ENCODE results near the gene OOSP1.
A peak's percentile ranks its signal among the peaks of the same experiment; 100 is the strongest.
"Not testable (repeated sequence)": the region's sequence is repeated elsewhere in the genome, so short reads cannot be mapped to it uniquely, and the experiment has no call there.

OOSP1 gene

GRCh38 chr11:59900366-59901126, 37.7 kb upstream of the OOSP1 start:
- TF ChIP-seq, protein P1, sequence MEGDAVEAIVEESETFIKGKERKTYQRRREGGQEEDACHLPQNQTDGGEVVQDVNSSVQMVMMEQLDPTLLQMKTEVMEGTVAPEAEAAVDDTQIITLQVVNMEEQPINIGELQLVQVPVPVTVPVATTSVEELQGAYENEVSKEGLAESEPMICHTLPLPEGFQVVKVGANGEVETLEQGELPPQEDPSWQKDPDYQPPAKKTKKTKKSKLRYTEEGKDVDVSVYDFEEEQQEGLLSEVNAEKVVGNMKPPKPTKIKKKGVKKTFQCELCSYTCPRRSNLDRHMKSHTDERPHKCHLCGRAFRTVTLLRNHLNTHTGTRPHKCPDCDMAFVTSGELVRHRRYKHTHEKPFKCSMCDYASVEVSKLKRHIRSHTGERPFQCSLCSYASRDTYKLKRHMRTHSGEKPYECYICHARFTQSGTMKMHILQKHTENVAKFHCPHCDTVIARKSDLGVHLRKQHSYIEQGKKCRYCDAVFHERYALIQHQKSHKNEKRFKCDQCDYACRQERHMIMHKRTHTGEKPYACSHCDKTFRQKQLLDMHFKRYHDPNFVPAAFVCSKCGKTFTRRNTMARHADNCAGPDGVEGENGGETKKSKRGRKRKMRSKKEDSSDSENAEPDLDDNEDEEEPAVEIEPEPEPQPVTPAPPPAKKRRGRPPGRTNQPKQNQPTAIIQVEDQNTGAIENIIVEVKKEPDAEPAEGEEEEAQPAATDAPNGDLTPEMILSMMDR (IDR thresholded peaks at IDR 0.05; ENCODE audit: low read depth, low read length, missing control alignments) = no peak
- no peak overlapping the region for H3K4me3 ChIP-seq (ENCODE audit: low read depth, low read length)
- DNase-seq (ENCODE audit: low read depth) = no peak

GRCh38 chr11:59901306-59901705, 36.9 kb upstream of the OOSP1 start:
- H3K4me3 ChIP-seq (ENCODE audit: low read depth, low read length) = no peak overlapping the region
- TF ChIP-seq, protein P1 (IDR thresholded peaks at IDR 0.05; ENCODE audit: low read depth, low read length, missing control alignments) = no peak
- DNase-seq (ENCODE audit: low read depth) = no peak

DNA sequence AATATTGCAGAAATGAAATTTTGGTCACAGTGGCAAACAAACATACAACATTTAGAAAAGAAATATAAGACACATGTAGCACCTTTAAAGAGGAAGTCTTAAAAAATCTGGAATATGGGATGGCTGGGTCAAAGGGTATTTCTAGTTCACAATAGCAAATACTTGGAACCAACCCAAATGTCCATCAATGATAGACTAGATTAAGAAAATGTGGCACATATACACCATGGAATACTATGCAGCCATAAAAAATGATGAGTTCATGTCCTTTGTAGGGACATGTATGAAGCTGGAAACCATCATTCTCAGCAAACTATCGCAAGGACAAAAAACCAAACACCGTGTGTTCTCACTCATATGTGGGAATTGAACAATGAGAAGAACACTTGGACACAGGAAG, 34.7 kb upstream of the OOSP1 start:
- not testable (repeated sequence) for H3K4me3 ChIP-seq (ENCODE audit: low read depth, low read length); DNase-seq (ENCODE audit: low read depth)

GRCh38 chr11:59918480-59918879, 19.8 kb upstream of the OOSP1 start:
- no peak overlapping the region for H3K4me3 ChIP-seq (ENCODE audit: low read depth, low read length)
- TF ChIP-seq, protein P1 (IDR thresholded peaks at IDR 0.05; ENCODE audit: low read depth, low read length, missing control alignments) = no peak
- DNase-seq (ENCODE audit: low read depth) = no peak

DNA sequence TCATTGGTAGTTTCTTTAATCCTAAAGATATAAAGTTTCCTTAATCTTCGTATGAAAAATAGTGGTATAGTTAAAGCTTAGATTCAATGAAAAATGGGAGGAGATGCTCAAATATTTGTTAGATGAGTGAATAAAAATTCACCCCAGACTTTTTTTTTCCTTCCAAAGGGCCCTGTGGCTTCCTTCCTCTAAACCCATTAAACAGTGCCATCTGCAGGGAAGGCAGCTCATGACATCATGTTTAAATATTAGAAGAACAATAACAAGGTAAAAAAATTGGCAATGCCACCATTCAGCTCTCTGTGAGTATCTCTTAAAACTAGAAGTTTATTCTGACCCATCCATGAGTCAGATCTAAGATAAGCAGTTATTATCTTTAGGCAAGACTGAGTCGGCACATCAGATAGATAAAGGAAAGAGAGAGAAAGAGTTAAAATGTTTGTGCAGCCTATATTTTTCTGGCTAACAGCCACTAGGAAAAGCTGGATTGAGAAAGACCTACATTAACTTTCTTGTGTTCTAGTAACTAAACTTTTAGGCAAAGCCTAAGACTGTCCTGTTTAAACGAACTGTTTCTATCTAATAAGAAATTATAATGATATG, 19.1 kb upstream of the OOSP1 start:
- no peak for DNase-seq (ENCODE audit: low read depth)
- TF ChIP-seq, protein P1 (IDR thresholded peaks at IDR 0.05; ENCODE audit: low read depth, low read length, missing control alignments) = peak; percentile 41
- H3K4me3 ChIP-seq (ENCODE audit: low read depth, low read length) = no peak overlapping the region

GRCh38 chr11:59923813-59924212, 14.4 kb upstream of the OOSP1 start:
- TF ChIP-seq, protein P1 (IDR thresholded peaks at IDR 0.05; ENCODE audit: low read depth, low read length, missing control alignments) = no peak
- no peak overlapping the region for H3K4me3 ChIP-seq (ENCODE audit: low read depth, low read length)
- DNase-seq (ENCODE audit: low read depth) = no peak

DNA sequence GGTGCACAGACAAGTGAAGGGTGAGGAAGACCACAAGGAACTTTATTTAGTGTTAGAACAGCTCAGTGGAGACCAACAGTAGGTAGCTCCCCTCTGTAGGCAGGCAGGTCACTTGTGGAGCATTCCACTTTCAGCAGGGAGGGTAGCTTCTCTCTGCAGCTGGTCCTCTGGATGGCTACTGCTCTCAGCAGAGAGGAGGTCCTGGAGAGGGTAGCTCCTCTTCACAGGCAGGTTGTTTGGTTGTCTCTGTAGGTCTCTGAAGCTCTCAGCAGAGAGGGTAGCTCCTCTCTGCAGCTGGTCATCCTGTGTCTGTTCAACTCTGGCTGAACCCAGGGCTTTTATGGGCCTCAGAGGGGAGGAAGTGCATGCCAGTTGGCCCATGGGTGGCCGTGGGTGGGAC, 6.5 kb upstream of the OOSP1 start:
- TF ChIP-seq, protein P1 (IDR thresholded peaks at IDR 0.05; ENCODE audit: low read depth, low read length, missing control alignments) = no peak
- no peak for DNase-seq (ENCODE audit: low read depth)
- no peak overlapping the region for H3K4me3 ChIP-seq (ENCODE audit: low read depth, low read length)

Data from GM12864 (cell line).